Fibroblast of villous mesenchyme (primary cell): ENCODE results near the gene MAP2K3. TPM values are rescaled to one million over a fixed set of nuclear protein-coding genes. Genes with fewer than 3 reads are reported as not detected.

Experiments
- DNase-seq: peaks from one replicate; pipeline ENCODE4 v3.0.0-alpha.2; 2010; ENCODE audit warnings: low read depth
- H3K4me3 ChIP-seq: 2 replicates; pipeline ENCODE4 v1.5.1; 2011; ENCODE audit warnings: low read depth, mild to moderate bottlenecking, low read length
- total RNA-seq: library from RNA; depleted of rRNA; stranded (reverse); fragments of >200 nt; gene quantifications from 2 replicates; pipeline ENCODE4 v1.2.3, GENCODE V29; 2012
- TF ChIP-seq, protein P1 (sequence below): IDR thresholded peaks from 2 replicates; pipeline ENCODE4 v1.5.1; 2012; ENCODE audit warnings: low read depth, mild to moderate bottlenecking, low read length; ENCODE audit not compliant: insufficient read depth

MAP2K3 gene
- total RNA-seq, 1 donor: 30.7 TPM

DNA sequence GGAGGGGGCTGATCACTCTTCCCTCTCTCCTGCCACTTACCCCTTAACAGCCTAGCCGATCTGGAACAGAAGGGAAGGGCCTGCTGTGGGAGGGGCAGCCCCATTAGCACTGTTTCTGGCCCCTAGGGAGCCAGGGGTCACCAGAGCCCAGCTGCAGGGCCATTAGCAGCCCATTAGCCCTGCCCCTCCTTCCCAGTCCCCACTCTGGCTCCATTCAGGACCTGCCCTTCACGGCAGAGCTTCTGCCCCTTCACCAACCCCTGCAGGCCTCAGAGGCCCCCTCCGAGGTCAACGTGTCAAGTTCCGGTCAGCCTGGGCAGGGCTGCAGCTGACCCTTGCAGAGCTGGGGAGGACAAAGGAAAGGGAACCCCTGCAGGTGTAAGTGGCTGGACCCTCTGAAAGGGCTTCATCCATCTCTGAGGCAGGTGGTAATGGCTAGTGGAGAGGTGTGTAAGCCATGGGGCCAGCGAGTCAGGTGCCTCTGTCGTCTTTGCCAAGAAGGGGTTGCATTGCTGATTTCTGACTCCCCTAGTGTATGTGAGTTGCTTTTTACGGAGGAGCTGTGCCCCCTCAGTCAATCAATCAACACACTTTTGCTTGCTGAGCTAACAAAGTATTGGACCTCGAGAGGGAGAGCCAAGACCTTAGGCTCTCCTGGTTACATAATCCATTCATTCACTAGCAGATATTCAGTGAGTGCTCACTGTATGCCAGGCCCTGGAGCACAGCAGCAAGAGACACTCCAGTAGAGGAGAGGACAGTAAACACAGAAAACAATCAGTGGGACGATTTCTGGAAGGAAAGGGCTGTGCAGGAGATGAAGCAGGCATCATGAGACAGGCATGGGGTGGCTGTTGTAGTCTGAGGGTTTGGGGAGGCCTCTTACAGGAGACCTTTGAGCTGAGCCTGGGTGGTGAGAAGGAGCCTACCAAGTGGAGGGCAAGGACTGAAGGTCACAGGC, 73.5 kb downstream of the MAP2K3 start:
- no peak for DNase-seq
- TF ChIP-seq, protein P1, sequence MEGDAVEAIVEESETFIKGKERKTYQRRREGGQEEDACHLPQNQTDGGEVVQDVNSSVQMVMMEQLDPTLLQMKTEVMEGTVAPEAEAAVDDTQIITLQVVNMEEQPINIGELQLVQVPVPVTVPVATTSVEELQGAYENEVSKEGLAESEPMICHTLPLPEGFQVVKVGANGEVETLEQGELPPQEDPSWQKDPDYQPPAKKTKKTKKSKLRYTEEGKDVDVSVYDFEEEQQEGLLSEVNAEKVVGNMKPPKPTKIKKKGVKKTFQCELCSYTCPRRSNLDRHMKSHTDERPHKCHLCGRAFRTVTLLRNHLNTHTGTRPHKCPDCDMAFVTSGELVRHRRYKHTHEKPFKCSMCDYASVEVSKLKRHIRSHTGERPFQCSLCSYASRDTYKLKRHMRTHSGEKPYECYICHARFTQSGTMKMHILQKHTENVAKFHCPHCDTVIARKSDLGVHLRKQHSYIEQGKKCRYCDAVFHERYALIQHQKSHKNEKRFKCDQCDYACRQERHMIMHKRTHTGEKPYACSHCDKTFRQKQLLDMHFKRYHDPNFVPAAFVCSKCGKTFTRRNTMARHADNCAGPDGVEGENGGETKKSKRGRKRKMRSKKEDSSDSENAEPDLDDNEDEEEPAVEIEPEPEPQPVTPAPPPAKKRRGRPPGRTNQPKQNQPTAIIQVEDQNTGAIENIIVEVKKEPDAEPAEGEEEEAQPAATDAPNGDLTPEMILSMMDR: no peak
- no peak overlapping the region for H3K4me3 ChIP-seq

DNA sequence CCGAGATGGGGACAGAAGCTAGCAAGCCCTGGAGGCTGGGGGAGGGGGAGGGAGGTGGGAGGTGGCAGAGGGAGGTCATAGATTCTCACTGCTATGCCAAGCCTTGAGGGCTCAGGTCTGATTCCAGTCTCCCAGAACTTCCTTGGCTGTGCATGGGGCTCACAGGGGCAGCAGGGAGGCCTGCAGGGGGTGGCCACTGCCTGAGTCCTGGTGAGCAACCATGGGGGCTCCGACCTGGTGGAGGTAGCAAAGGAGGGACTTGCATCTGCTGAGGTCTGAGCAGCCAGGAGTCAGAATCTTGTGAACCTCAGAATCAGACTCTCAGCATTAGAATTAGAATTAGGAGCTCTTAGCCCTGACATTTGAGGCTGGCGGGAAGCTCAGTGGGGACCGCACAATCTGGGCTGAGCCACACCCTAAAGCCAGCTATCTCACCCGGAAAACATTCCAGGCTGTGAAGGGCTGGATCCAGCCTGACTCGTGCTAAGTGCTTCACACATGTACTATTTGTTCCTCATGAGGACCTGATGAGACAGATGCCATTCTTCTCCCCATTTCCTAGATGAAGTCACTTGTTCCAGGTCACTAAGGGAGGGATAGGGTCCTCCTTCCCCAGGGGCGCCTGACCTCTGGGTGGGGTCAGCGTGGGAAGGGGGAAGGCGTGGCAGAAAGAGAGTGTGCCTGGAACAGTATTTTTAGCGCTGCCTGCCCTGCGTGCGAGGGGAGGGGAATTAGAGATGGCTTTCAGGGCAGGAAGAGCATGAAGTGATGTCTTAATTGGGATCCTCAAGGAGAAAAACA, 74.4 kb downstream of the MAP2K3 start:
- TF ChIP-seq, protein P1: no peak
- DNase-seq: no peak
- no peak overlapping the region for H3K4me3 ChIP-seq

DNA sequence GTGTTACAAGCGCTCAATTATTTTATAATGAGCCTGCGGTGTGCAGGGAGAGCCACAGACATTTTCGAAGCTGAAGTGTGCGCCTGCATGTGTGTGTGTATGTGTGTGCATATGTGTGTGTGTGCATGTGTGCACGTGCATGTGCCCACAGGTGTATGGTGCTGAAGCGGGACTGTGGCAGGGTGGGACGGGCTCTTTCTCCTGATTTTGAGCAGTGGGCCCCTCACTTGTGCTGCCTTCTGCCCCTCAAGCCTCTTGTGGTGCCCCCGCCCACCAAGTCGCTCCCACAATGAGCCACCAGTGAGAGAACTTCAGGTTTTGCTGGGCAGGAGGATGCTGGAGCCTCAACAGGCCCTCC, 75.0 kb downstream of the MAP2K3 start:
- TF ChIP-seq, protein P1: no peak
- H3K4me3 ChIP-seq: no peak overlapping the region
- DNase-seq: no peak

DNA sequence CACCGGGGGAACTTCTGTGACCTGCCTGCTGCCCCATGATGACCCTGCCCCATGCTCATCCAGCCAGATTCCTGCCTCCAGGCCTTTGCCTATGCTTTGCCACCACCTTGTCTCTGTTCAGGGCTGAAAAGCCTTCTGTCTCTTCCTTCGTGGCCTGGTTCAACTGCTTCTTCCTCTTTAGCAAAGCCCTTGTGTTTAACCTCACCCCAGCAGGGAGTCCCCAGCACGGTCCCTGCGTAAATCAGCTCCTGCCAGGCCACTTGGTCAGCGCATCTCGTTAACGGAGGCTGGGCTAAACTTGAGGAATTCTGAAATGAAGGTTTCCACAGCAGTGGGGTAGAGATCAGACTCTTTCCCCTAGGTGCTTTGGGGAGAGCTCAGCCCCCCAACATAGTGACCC, 75.5 kb downstream of the MAP2K3 start:
- no peak for DNase-seq
- TF ChIP-seq, protein P1: no peak
- H3K4me3 ChIP-seq: no peak overlapping the region

DNA sequence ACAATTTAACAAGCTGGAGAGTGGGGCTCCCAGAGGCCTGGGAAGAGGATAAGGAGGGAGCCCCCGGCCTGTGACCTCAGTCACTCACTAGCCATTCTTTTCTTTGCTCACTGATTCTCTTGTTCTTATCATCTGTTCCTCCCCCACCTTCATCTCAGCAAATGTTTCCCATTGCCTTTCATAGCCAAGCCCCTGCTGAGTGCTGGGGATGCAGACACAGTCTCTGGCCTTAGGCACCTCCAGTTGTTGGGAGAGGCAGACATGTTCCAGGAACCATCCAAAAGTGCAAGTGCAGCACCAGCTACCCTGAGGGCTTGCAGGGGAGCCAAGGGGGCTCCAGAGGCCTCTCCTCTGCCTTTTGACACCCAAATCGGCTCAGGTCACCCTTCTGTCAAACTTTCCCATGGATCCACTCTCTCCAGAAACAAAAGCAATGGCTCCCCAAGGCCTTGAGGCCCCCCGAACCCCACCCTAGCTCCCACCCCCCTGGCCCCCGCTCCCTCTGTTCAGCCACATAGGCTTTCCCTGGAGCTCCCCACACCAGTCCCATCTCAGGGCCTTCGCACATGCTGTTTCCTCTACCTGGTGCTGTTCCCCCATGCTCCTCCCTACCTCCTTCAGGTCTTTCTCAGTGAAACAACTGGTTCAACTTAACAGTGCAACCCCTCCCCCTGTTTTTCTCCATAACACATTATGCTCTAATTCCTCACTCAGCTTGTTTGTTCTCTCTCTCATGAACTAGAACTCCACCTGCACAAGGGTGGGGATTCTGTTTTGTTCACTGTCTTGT, 76.7 kb downstream of the MAP2K3 start:
- DNase-seq: no peak
- TF ChIP-seq, protein P1: no peak
- no peak overlapping the region for H3K4me3 ChIP-seq

DNA sequence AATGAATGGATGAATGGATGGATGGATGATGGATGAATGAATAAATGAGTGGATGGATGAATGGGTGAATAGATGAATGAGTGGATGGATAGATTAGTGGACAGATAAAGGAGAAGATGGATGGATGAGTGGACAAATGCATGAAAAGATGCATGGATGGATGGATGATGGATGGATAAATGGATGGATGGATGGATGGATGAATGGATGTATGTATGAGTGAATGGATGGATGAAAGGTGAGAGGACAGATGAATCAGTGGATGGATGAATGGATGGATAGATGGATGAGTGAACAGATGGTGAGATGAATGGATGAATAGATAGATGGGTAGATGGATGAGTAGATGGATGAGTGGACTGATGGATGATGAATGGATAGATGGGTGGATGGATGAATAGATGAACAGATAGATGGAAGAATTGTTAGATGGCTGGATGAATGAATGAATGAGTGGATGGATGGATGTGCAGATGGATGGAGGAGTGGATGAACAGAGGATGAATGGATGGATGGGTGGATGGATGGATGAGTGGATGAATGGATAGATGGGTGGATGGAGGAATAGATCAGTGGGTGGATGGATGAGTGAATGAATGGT, 77.9 kb downstream of the MAP2K3 start:
- H3K4me3 ChIP-seq: no peak overlapping the region
- TF ChIP-seq, protein P1: no peak
- no peak for DNase-seq
